PC-9 (cell line): Measurements from ENCODE around the gene PRM3. TPM values are rescaled to one million over a fixed set of nuclear protein-coding genes. Genes with fewer than 3 reads are reported as not detected.

Experiments used
- BruUV-seq: library from RNA; stranded (reverse); fragments of 400-500 nt; replicated peaks from 2 replicates; lab custom pipeline; 2021; lab: Mats Ljungman, UMichigan
- CTCF ChIA-PET: fragments of 300-600 bp; sonication (Branson Sonifier 250); formaldehyde crosslinking; loops from one replicate; lab custom pipeline; 2022; ENCODE audit warnings: antibody characterized with exemption; lab: Charles Lee
- POLR2A ChIA-PET: fragments of 300-600 bp; sonication (Branson Sonifier 250); formaldehyde crosslinking; loops from one replicate; lab custom pipeline; 2022; ENCODE audit warnings: antibody characterized with exemption; ENCODE audit not compliant: unreplicated experiment; lab: Charles Lee
- DNase-seq, 2 experiments: peaks; one replicate each; pipeline versions ENCODE4 v3.0.0 to v3.0.0-alpha.2; 2015 to 2022; ENCODE audit warnings: mixed read lengths in 1 of 2
- H2AFZ ChIP-seq: fragments of 200-600 bp; sonication (generic); 2 replicates; pipeline ENCODE4 v1.8.1; 2017; ENCODE audit warnings: antibody characterized with exemption
- H3F3A ChIP-seq: fragments of 200-600 bp; sonication (generic); 2 replicates; pipeline ENCODE4 v1.8.1; 2017; ENCODE audit warnings: antibody characterized with exemption, mild to moderate bottlenecking, low read depth; ENCODE audit not compliant: insufficient read depth
- H3K27ac ChIP-seq: fragments of 200-600 bp; sonication (generic); 2 replicates; pipeline ENCODE4 v1.6.1; 2016; ENCODE audit warnings: mixed run types
- H3K27me3 ChIP-seq: fragments of 200-600 bp; sonication (generic); 2 replicates; pipeline ENCODE4 v1.6.1; 2016; ENCODE audit warnings: low read depth, mixed run types; ENCODE audit not compliant: insufficient read depth
- H3K36me3 ChIP-seq: fragments of 200-600 bp; sonication (generic); 2 replicates; pipeline ENCODE4 v1.6.1; 2016; ENCODE audit warnings: low read depth, mixed run types
- H3K4me1 ChIP-seq: fragments of 200-600 bp; sonication (generic); replicated peaks from 2 replicates; pipeline ENCODE4 v1.6.1; 2016; ENCODE audit warnings: mixed run types; ENCODE audit not compliant: insufficient read depth
- H3K4me2 ChIP-seq: fragments of 200-600 bp; sonication (generic); 2 replicates; pipeline ENCODE4 v1.6.1; 2017; ENCODE audit warnings: mixed run types
- H3K4me3 ChIP-seq: fragments of 200-600 bp; sonication (generic); 2 replicates; pipeline ENCODE4 v1.6.1; 2016; ENCODE audit warnings: mixed run types
- H3K79me2 ChIP-seq: fragments of 200-600 bp; sonication (generic); 2 replicates; pipeline ENCODE4 v1.6.1; 2017; ENCODE audit warnings: low read depth, mixed run types
- H3K9me2 ChIP-seq: fragments of 200-600 bp; sonication (generic); 2 replicates; pipeline ENCODE4 v1.8.1; 2017; ENCODE audit warnings: mild to moderate bottlenecking; ENCODE audit not compliant: insufficient read depth
- H3K9me3 ChIP-seq: fragments of 200-600 bp; sonication (generic); 2 replicates; pipeline ENCODE4 v1.8.1; 2016; ENCODE audit warnings: low read depth; ENCODE audit not compliant: insufficient read depth
- H4K20me1 ChIP-seq: fragments of 200-600 bp; sonication (generic); 2 replicates; pipeline ENCODE4 v1.8.1; 2017; ENCODE audit not compliant: insufficient read depth
- EZH2 ChIP-seq: fragments of 200-600 bp; sonication (generic); IDR thresholded peaks from 2 replicates; pipeline ENCODE4 v1.8.0; 2017; ENCODE audit warnings: antibody characterized with exemption, low read depth
- intact Hi-C: fragments of 100-400 bp; cut with micrococcal nuclease; formaldehyde crosslinking; loops from one replicate; pipeline ENCODE4 v1.10.0; 2022; ENCODE audit not compliant: unreplicated experiment
- total RNA-seq: library from RNA; stranded (reverse); gene quantifications from 2 replicates; pipeline ENCODE4 v1.2.3, GENCODE V29; 2021
- TF ChIP-seq, protein P1 (sequence below): fragments of 200-600 bp; sonication (generic); conservative IDR thresholded peaks from 2 replicates; pipeline ENCODE4 v1.6.1; 2017; ENCODE audit warnings: mixed run types, antibody characterized with exemption, mild to moderate bottlenecking, moderate library complexity

PRM3 gene
- total RNA-seq, 1 experiment from 2014 or later: not detected

DNA sequence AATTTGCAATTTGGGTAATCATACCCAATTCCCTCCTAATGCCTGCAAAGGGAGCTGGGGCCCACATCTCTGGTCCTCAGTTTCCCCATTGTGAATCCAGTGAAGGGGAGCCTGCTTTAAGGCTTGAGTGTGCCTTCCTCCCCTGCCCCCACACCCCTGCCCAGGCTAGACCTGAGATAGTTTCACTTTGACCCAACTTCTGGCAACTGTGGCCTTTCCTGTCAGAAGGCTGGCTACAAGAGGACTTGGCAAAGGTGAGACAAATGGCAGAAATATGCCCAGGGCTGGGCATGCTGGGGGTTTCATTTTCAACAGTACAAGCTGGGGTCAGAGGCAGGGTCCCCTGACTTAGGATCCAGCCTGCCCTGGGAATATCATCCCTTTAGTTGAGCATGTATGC is 27.4 kb downstream of the PRM3 start:
- DNase-seq: no peak
- no peaks in the 10 kb centered on the region for H3K36me3 ChIP-seq
- ChIA-PET POLR2A (interaction anchor here (0.9 kb wide), 1 partner anchor 10 kb away, joined by 4 read pairs; the partner anchor contains the start of gene SOCS1), CTCF (no interaction called here)
- intact Hi-C loops: no loop called here
- no peaks in the 10 kb centered on the region for H3K27me3 ChIP-seq
- H3K4me2 ChIP-seq: no peak overlapping the region
- BruUV-seq: no TSS peak
- no peaks in the 10 kb centered on the region for H3K4me1 ChIP-seq
- H3K9me2 ChIP-seq: no peaks in the 10 kb centered on the region
- no peaks in the 10 kb centered on the region for H3F3A ChIP-seq
- H2AFZ ChIP-seq: no peak overlapping the region
- no peaks in the 10 kb centered on the region for H3K9me3 ChIP-seq
- no peak overlapping the region for H3K27ac ChIP-seq
- TF ChIP-seq EZH2: no peak
- TF ChIP-seq, protein P1, sequence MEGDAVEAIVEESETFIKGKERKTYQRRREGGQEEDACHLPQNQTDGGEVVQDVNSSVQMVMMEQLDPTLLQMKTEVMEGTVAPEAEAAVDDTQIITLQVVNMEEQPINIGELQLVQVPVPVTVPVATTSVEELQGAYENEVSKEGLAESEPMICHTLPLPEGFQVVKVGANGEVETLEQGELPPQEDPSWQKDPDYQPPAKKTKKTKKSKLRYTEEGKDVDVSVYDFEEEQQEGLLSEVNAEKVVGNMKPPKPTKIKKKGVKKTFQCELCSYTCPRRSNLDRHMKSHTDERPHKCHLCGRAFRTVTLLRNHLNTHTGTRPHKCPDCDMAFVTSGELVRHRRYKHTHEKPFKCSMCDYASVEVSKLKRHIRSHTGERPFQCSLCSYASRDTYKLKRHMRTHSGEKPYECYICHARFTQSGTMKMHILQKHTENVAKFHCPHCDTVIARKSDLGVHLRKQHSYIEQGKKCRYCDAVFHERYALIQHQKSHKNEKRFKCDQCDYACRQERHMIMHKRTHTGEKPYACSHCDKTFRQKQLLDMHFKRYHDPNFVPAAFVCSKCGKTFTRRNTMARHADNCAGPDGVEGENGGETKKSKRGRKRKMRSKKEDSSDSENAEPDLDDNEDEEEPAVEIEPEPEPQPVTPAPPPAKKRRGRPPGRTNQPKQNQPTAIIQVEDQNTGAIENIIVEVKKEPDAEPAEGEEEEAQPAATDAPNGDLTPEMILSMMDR: no peak
- H3K4me3 ChIP-seq: no peak overlapping the region
- no peaks in the 10 kb centered on the region for H4K20me1 ChIP-seq
- H3K79me2 ChIP-seq: no peaks in the 10 kb centered on the region

DNA sequence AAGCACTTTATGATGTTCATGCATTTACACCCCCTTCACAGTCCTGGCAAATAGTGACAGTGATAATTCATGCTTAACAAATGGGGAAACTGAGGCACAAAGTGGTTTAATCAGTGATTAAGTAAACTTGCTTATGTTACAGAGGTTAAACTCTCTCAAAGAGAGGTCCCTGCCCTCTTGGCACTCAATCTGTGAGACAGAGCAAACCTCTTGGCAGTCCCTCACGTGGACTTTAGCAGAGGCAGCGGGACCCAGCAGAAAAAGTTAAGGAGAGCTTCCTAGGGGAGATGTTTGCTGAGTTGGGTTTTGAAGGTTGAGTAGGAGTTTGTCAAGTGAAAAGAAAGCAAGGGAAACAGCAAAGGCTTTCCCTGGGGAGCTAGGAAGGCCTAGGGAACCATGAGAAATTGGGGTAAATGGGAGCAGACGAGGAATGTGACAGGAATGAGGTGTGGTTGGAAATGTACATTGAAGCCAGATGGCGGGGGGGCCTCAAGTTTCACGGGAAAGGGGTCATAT is 28.1 kb downstream of the PRM3 start:
- Histone ChIP-seq H3K36me3 (no peaks in the 10 kb centered on the region), H3K4me2 (no peak overlapping the region), H4K20me1 (no peaks in the 10 kb centered on the region), H3K79me2 (no peaks in the 10 kb centered on the region), H2AFZ (no peak overlapping the region), H3K27me3 (no peaks in the 10 kb centered on the region), H3K9me2 (no peaks in the 10 kb centered on the region), H3K4me3 (no peak overlapping the region), H3K4me1 (no peaks in the 10 kb centered on the region), H3F3A (no peaks in the 10 kb centered on the region), H3K27ac (no peak overlapping the region), H3K9me3 (no peaks in the 10 kb centered on the region)
- TF ChIP-seq, protein P1: no peak
- TF ChIP-seq EZH2: no peak
- DNase-seq: no peak
- no TSS peak for BruUV-seq
- CTCF ChIA-PET: no interaction called here
- POLR2A ChIA-PET: no interaction called here
- intact Hi-C loops: no loop called here

DNA sequence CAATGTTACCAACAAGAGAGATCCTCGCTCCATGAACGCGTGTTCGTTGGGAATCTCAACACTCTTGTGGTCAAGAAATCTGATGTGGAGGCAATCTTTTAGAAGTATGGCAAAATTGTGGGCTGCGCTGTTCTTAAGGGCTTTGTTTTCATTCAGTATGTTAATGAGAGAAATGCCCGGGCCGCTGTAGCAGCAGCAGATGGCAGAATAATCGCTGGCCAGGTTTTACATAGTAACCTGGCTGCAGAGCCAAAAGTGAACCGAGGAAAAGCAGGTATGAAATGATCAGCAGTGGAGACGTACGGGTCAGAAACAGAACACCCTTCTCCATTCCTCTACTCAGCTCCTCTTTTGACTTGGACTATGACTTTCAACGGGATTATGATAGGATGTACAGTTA is 30.8 kb downstream of the PRM3 start:
- TF ChIP-seq, protein P1: no peak
- no peak for TF ChIP-seq EZH2
- H3K4me3 ChIP-seq: no peak overlapping the region
- CTCF ChIA-PET: no interaction called here
- intact Hi-C loops: no loop called here
- POLR2A ChIA-PET: no interaction called here
- H3K27ac ChIP-seq: no peak overlapping the region
- H3F3A ChIP-seq: no peaks in the 10 kb centered on the region
- no peaks in the 10 kb centered on the region for H3K79me2 ChIP-seq
- no peaks in the 10 kb centered on the region for H3K36me3 ChIP-seq
- H4K20me1 ChIP-seq: no peaks in the 10 kb centered on the region
- no peak overlapping the region for H3K4me2 ChIP-seq
- H3K9me2 ChIP-seq: no peaks in the 10 kb centered on the region
- no peaks in the 10 kb centered on the region for H3K4me1 ChIP-seq
- DNase-seq: no peak
- BruUV-seq: no TSS peak
- no peaks in the 10 kb centered on the region for H3K9me3 ChIP-seq
- H3K27me3 ChIP-seq: no peaks in the 10 kb centered on the region
- H2AFZ ChIP-seq: no peak overlapping the region
